Mammary epithelial cell (primary cell): Measurements from ENCODE around the gene ATP2B3.

Source experiments
- CTCF ChIP-seq, 2 donors: IDR thresholded peaks in 1 of 2; conservative IDR thresholded peaks in 1 of 2; 2 replicates each; pipeline ENCODE4 v1.5.1; 2011 to 2012; ENCODE audit warnings: inconsistent platforms in 2 of 2, low read length in 2 of 2, mild to moderate bottlenecking in 2 of 2, control low read depth in 1 of 2, low read depth in 1 of 2; ENCODE audit not compliant: insufficient read depth in 1 of 2; ENCODE audit errors: extremely low read depth in 1 of 2
- EZH2 ChIP-seq: IDR thresholded peaks from 2 replicates; pipeline ENCODE4 v1.6.1; 2012; ENCODE audit warnings: low read length, inconsistent platforms, borderline replicate concordance

GRCh38 chrX:153600921-153601320 is 83.5 kb downstream of the ATP2B3 start:
- TF ChIP-seq CTCF (conservative IDR thresholded peaks at IDR 0.05 in 1 of 2, IDR thresholded peaks at IDR 0.05 in 1 of 2; ENCODE audit: extremely low read depth in 1 of 2, insufficient read depth in 1 of 2, low read depth in 1 of 2, low read length in 2 of 2) (no peak), EZH2 (no peak)
